ENCODE data around the gene RSPH6A. TPM values are rescaled to one million over a fixed set of nuclear protein-coding genes. Genes with fewer than 3 reads are reported as not detected.
A peak's percentile ranks its signal among the peaks of the same experiment; 100 is the strongest.

RSPH6A gene
- total and polyA plus RNA-seq, 2 of the 13 experiments (the other 11 are each of a cell fraction or from before 2014, with no cell fraction given) = 0.07 TPM; not detected in 1

DNA sequence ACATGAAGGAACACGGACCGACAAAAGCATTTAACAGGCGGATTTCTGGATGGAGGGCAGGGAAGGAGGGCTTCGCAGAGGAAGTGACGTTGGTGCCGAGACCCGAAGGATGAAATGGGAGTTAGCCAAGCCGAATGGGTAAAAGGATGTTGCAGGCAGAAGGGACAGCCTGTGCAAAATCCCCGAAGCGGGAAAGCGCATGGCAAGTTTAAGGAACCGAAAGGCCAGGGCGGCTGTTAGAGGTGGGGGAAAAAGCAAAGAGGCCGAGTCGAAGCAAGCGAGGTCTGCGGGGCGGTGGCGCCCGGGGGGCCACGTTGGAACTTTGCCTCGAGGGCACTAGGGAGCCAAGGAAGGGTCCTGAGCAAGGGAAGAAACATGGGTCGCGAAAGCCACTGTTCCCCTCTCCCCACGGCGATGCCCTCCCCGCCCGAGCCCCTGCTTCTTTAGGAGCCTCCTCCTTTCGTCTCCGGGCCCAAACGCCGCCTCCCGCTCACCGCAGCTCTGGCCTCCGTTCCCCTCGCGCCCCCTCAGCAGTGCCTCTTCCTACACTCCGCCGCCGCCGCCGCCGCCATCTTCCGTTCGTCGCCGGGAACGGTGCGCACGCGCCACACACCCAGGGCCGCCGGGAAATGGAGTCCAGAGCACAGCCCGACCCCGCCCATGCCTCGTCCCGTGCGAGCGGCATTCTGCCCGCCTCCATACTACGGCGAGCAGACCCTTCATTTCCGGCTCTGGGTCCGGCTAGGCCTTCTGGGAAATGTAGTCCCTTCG is 47.6 kb upstream of the RSPH6A start, which contains the start of gene SYMPK (continued):
- TF ChIP-seq, protein P1, sequence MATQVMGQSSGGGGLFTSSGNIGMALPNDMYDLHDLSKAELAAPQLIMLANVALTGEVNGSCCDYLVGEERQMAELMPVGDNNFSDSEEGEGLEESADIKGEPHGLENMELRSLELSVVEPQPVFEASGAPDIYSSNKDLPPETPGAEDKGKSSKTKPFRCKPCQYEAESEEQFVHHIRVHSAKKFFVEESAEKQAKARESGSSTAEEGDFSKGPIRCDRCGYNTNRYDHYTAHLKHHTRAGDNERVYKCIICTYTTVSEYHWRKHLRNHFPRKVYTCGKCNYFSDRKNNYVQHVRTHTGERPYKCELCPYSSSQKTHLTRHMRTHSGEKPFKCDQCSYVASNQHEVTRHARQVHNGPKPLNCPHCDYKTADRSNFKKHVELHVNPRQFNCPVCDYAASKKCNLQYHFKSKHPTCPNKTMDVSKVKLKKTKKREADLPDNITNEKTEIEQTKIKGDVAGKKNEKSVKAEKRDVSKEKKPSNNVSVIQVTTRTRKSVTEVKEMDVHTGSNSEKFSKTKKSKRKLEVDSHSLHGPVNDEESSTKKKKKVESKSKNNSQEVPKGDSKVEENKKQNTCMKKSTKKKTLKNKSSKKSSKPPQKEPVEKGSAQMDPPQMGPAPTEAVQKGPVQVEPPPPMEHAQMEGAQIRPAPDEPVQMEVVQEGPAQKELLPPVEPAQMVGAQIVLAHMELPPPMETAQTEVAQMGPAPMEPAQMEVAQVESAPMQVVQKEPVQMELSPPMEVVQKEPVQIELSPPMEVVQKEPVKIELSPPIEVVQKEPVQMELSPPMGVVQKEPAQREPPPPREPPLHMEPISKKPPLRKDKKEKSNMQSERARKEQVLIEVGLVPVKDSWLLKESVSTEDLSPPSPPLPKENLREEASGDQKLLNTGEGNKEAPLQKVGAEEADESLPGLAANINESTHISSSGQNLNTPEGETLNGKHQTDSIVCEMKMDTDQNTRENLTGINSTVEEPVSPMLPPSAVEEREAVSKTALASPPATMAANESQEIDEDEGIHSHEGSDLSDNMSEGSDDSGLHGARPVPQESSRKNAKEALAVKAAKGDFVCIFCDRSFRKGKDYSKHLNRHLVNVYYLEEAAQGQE (IDR thresholded peaks at IDR 0.05; ENCODE audit: borderline replicate concordance in 1 of 2, low read depth in 1 of 2, low read length in 2 of 2) = no peak
- TF ChIP-seq, protein P2, sequence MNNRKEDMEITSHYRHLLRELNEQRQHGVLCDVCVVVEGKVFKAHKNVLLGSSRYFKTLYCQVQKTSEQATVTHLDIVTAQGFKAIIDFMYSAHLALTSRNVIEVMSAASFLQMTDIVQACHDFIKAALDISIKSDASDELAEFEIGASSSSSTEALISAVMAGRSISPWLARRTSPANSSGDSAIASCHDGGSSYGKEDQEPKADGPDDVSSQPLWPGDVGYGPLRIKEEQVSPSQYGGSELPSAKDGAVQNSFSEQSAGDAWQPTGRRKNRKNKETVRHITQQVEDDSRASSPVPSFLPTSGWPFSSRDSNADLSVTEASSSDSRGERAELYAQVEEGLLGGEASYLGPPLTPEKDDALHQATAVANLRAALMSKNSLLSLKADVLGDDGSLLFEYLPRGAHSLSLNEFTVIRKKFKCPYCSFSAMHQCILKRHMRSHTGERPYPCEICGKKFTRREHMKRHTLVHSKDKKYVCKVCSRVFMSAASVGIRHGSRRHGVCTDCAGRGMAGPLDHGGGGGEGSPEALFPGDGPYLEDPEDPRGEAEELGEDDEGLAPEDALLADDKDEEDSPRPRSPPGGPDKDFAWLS (CRISPR knock-in tag; IDR thresholded peaks at IDR 0.05; ENCODE audit: borderline replicate concordance) = no peak
- no peak for TF ChIP-seq PHF5A (CRISPR knock-in tag; IDR thresholded peaks at IDR 0.05; ENCODE audit: low read depth, unreplicated experiment)
- TF ChIP-seq HOXA5 (CRISPR knock-in tag; IDR thresholded peaks at IDR 0.05) = peak; percentile 62
- no peak for TF ChIP-seq ZNF235 (CRISPR knock-in tag; IDR thresholded peaks at IDR 0.05; ENCODE audit: borderline replicate concordance)
- TF ChIP-seq, protein P3, sequence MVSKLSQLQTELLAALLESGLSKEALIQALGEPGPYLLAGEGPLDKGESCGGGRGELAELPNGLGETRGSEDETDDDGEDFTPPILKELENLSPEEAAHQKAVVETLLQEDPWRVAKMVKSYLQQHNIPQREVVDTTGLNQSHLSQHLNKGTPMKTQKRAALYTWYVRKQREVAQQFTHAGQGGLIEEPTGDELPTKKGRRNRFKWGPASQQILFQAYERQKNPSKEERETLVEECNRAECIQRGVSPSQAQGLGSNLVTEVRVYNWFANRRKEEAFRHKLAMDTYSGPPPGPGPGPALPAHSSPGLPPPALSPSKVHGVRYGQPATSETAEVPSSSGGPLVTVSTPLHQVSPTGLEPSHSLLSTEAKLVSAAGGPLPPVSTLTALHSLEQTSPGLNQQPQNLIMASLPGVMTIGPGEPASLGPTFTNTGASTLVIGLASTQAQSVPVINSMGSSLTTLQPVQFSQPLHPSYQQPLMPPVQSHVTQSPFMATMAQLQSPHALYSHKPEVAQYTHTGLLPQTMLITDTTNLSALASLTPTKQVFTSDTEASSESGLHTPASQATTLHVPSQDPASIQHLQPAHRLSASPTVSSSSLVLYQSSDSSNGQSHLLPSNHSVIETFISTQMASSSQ (IDR thresholded peaks at IDR 0.05; ENCODE audit: low read depth) = no peak; the same call in 1 of the 2 replicates
- TF ChIP-seq, protein P3 (CRISPR knock-in tag; IDR thresholded peaks at IDR 0.05; ENCODE audit: borderline replicate concordance) = peak; percentile 82; the same call in 1 of the 2 replicates
- peak; percentile 51; the same call in 1 of the 2 replicates for TF ChIP-seq ZMAT3 (CRISPR knock-in tag; conservative IDR thresholded peaks at IDR 0.05)
- TF ChIP-seq REPIN1 (CRISPR knock-in tag; IDR thresholded peaks at IDR 0.05; ENCODE audit: borderline replicate concordance, low read depth) = peak; percentile 62; the same call in 1 of the 2 replicates
- TF ChIP-seq KLF6 (CRISPR knock-in tag; IDR thresholded peaks at IDR 0.05) = peak; percentile 58; the same call in 1 of the 2 replicates
- TF ChIP-seq ATM (IDR thresholded peaks at IDR 0.05; ENCODE audit: borderline replicate concordance) = no peak
- TF ChIP-seq, protein P4, sequence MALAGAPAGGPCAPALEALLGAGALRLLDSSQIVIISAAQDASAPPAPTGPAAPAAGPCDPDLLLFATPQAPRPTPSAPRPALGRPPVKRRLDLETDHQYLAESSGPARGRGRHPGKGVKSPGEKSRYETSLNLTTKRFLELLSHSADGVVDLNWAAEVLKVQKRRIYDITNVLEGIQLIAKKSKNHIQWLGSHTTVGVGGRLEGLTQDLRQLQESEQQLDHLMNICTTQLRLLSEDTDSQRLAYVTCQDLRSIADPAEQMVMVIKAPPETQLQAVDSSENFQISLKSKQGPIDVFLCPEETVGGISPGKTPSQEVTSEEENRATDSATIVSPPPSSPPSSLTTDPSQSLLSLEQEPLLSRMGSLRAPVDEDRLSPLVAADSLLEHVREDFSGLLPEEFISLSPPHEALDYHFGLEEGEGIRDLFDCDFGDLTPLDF (CRISPR knock-in tag; IDR thresholded peaks at IDR 0.05) = no peak
- TF ChIP-seq ZNF530 (CRISPR knock-in tag; IDR thresholded peaks at IDR 0.05; ENCODE audit: low read depth) = no peak
- TF ChIP-seq ZNF567 (CRISPR knock-in tag; IDR thresholded peaks at IDR 0.05; ENCODE audit: borderline replicate concordance) = peak; percentile 96
- no peak; the same call in 1 of the 2 replicates for TF ChIP-seq ZNF616 (CRISPR knock-in tag; IDR thresholded peaks at IDR 0.05; ENCODE audit: low read depth)
- TF ChIP-seq ZSCAN30 (CRISPR knock-in tag; IDR thresholded peaks at IDR 0.05) = no peak
- peak; percentile 99 for TF ChIP-seq HCFC1 (IDR thresholded peaks at IDR 0.05; ENCODE audit: low read depth, low read length)

Data from HepG2 (cell line).